Mucosa of descending colon (tissue), 3 donors: ENCODE results near the gene MYOCD. TPM values are rescaled to one million over a fixed set of nuclear protein-coding genes. Genes with fewer than 3 reads are reported as not detected.

Experiments used
- ATAC-seq: fragments of 200-7000 bp; cut with Tn5 transposase; one replicate; pipeline ENCODE4 v1.9.1; 2020; ENCODE audit warnings: mild to moderate bottlenecking, moderate library complexity
- DNase-seq, 3 donors: peaks; one replicate each; pipeline ENCODE4 v3.0.0-alpha.2; 2020
- H3K36me3 ChIP-seq: fragments of 200-600 bp; one replicate; pipeline ENCODE4 v1.8.0; 2021; ENCODE audit warnings: low read depth, mild to moderate bottlenecking
- H3K4me1 ChIP-seq: fragments of 200-600 bp; one replicate; pipeline ENCODE4 v1.8.0; 2021; ENCODE audit warnings: low read depth, mild to moderate bottlenecking
- H3K4me3 ChIP-seq: fragments of 200-600 bp; one replicate; pipeline ENCODE4 v1.8.0; 2021; ENCODE audit warnings: mild to moderate bottlenecking
- H3K9me3 ChIP-seq: fragments of 200-600 bp; one replicate; pipeline ENCODE4 v1.8.0; 2021; ENCODE audit warnings: mild to moderate bottlenecking
- CTCF ChIP-seq: fragments of 200-600 bp; IDR thresholded peaks from one replicate; pipeline ENCODE4 v1.8.0; 2022; ENCODE audit warnings: antibody characterized with exemption, mild to moderate bottlenecking
- intact Hi-C, 2 donors: fragments of 100-400 bp; cut with DNase I in 1 of 2; cut with micrococcal nuclease in 1 of 2; formaldehyde crosslinking; loops; one replicate each; pipeline versions ENCODE4 v1.11.0 to v1.11.1; 2022; cut with DNase I, micrococcal nuclease
- total RNA-seq, 3 donors: library from RNA; stranded (reverse); fragmentation: NEBNext Ultra II Directional in 2 of 3; extraction: Animal tissue kit (Norgen Biotek cat#: 25700) in 2 of 3; gene quantifications; one replicate each; pipeline versions ENCODE4 v1.2.1 to v1.2.4, GENCODE V29; 2021 to 2023
- donor health status: DM: no; HTN: no; CAD: no; lungs with moderate emphysema.
- donor health status: DM: no; HTN: no; CAD: no.
- donor health status: DM: no; HTN: yes; CAD: no.

Gene MYOCD
- total RNA-seq, 3 donors from 2014 or later = 2.8 to 136 (median 9.4) TPM

GRCh38 chr17:12734926-12735325, 69.2 kb downstream of the MYOCD start:
- ATAC-seq = no peak
- intact Hi-C loops = no loop called here
- Histone ChIP-seq H3K9me3 (no peaks in the 10 kb centered on the region), H3K4me3 (no peak overlapping the region), H3K4me1 (peaks cover 17% of the 10 kb centered on the region), H3K36me3 (no peaks in the 10 kb centered on the region)
- no peak for DNase-seq
- TF ChIP-seq CTCF = no peak

- DNase-seq (no peak), ATAC-seq (no peak)
- Histone ChIP-seq H3K4me1 (peaks cover 14% of the 10 kb centered on the region), H3K4me3 (no peak overlapping the region), H3K36me3 (no peaks in the 10 kb centered on the region), H3K9me3 (no peaks in the 10 kb centered on the region)
- TF ChIP-seq CTCF = no peak
- intact Hi-C loops = no loop called here
Observed at GRCh38 chr17:12735517-12735916, 69.8 kb downstream of the MYOCD start.

GRCh38 chr17:12736526-12736925, 70.8 kb downstream of the MYOCD start:
- DNase-seq (no peak), ATAC-seq (peak; percentile 18)
- peaks cover 4% of the 10 kb centered on the region for H3K4me1 ChIP-seq
- H3K36me3 ChIP-seq = no peaks in the 10 kb centered on the region
- H3K9me3 ChIP-seq = no peaks in the 10 kb centered on the region
- intact Hi-C loops = no loop called here
- TF ChIP-seq CTCF = no peak
- H3K4me3 ChIP-seq = no peak overlapping the region

GRCh38 chr17:12737740-12738469, 72.2 kb downstream of the MYOCD start:
- DNase-seq (no peak), ATAC-seq (no peak)
- H3K4me3 ChIP-seq = no peak overlapping the region
- no peaks in the 10 kb centered on the region for H3K4me1 ChIP-seq
- no peaks in the 10 kb centered on the region for H3K9me3 ChIP-seq
- intact Hi-C loops = no loop called here
- TF ChIP-seq CTCF = no peak
- no peaks in the 10 kb centered on the region for H3K36me3 ChIP-seq

GRCh38 chr17:12738624-12739023, 72.9 kb downstream of the MYOCD start:
- DNase-seq (peak in 1 of 3 donors; percentile 50), ATAC-seq (peak; percentile 48)
- Histone ChIP-seq H3K4me3 (no peak overlapping the region), H3K36me3 (no peaks in the 10 kb centered on the region), H3K4me1 (no peaks in the 10 kb centered on the region), H3K9me3 (no peaks in the 10 kb centered on the region)
- TF ChIP-seq CTCF = no peak
- intact Hi-C loops = no loop called here

GRCh38 chr17:12739500-12739899, 73.8 kb downstream of the MYOCD start:
- Histone ChIP-seq H3K9me3 (no peaks in the 10 kb centered on the region), H3K4me3 (no peak overlapping the region), H3K36me3 (no peaks in the 10 kb centered on the region), H3K4me1 (no peaks in the 10 kb centered on the region)
- ATAC-seq = no peak
- intact Hi-C loops = no loop called here
- no peak for DNase-seq
- no peak for TF ChIP-seq CTCF
